Activated CD4-positive, alpha-beta T cell treated with anti-CD3 and anti-CD28 coated beads, Interleukin-2, amount 50 U/mL, for 4 hours (primary cell): ENCODE data around the gene ECEL1.
"Not testable (repeated sequence)": the region's sequence is repeated elsewhere in the genome, so short reads cannot be mapped to it uniquely, and the experiment has no call there.

ENCODE experiments used
- DNase-seq, 2 experiments: peaks; one replicate each; pipeline ENCODE4 v3.0.0-alpha.2; 2020

Gene ECEL1, protein sequence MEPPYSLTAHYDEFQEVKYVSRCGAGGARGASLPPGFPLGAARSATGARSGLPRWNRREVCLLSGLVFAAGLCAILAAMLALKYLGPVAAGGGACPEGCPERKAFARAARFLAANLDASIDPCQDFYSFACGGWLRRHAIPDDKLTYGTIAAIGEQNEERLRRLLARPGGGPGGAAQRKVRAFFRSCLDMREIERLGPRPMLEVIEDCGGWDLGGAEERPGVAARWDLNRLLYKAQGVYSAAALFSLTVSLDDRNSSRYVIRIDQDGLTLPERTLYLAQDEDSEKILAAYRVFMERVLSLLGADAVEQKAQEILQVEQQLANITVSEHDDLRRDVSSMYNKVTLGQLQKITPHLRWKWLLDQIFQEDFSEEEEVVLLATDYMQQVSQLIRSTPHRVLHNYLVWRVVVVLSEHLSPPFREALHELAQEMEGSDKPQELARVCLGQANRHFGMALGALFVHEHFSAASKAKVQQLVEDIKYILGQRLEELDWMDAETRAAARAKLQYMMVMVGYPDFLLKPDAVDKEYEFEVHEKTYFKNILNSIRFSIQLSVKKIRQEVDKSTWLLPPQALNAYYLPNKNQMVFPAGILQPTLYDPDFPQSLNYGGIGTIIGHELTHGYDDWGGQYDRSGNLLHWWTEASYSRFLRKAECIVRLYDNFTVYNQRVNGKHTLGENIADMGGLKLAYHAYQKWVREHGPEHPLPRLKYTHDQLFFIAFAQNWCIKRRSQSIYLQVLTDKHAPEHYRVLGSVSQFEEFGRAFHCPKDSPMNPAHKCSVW

DNA sequence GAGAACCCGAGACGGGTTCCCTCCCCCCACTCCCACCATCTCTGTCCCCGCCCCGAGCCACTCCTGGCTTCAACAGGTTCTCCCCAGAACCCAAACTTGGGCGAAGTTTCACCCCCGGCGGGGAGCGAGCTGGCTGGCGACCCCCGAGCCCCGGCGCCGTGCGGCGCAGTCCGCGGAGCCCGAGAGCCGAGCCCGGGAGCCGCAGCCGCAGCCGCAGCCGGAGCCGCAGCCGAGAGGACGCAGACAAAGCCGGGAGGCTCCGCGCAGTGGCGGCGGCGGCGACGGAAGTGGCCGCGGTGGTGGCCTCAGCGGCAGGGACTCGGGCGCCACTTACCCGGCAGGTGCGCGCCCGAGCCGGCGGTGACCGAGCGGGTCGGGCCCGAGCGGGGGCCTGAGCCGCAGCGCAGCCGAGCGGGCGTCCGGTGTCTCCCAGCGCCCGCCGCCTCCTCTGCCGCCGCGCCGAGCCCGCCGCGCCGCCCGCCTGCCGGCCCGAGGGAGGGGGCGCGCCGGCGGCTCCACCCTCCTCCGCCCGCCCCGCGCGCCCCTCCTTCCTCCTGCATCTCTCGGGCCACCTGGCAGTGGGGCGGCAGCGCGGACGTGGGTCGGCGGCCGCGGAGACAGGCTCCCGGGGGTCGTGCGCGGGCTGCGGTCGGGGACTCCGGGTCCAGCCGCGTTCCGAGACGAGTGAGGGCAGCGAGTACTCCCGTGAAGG is at the start of gene ECEL1:
Gene ECEL1, minus strand, starts transcription at position 450 of the 712 bp plus-strand sequence. CDS start 1,181 bp downstream, outside the sequence.
- DNase-seq = no peak

DNA sequence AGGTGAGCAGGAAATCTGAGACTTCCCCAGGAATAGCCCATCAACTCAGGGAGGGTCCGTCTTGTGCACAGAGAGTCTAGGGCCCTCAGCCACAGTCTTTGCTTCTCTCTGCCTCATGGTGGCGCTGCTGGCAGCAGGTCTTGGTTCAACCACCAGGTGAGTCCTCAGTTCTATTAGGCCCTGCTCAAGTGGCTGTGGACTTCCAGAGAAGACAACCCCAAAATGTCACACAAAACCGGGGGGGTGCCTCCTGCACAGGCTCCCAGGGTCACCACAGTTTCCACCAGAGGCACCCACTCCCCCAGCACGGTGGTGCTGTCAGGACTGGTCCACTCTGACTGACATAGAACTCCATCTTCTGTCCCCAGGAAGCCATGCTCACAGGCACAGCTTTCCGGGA is 49.4 kb upstream of the ECEL1 start:
- no peak for DNase-seq

DNA sequence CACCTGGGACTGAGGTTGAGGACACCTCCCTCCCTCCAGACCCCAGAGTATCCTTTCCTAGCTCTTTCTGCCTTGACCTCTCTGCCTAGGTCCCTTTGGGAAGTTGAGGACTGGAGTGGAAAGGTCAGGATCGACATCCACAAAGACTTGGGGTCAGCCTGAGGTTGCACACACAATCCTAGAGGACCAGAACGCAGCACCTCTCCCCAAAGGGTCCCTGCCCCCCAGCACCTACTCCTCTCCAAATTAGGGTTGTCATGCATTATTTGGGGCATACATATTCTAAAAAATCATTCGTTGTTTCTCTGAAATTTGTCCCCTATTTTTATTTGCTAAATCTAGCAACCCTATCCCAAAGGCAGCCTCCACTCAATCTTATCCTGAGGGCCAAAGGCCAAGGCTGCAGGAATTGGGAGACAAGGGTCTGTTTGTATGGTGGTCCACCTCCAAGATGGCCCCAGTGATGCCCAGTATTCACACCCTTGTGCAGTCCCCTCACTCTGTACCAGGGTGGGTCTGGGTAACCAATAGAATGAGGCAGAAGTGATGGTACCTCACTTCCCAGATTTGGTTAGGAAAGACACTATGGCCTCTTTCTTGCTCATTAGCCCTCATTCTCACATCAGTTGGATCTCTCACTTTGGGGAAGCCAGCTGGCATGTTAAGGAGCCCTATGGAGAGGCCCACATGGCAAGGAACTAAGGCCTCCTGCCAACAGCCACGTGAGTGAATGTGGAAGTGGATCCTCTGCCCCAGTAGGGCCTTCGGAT is 48.3 kb upstream of the ECEL1 start:
- no peak for DNase-seq

DNA sequence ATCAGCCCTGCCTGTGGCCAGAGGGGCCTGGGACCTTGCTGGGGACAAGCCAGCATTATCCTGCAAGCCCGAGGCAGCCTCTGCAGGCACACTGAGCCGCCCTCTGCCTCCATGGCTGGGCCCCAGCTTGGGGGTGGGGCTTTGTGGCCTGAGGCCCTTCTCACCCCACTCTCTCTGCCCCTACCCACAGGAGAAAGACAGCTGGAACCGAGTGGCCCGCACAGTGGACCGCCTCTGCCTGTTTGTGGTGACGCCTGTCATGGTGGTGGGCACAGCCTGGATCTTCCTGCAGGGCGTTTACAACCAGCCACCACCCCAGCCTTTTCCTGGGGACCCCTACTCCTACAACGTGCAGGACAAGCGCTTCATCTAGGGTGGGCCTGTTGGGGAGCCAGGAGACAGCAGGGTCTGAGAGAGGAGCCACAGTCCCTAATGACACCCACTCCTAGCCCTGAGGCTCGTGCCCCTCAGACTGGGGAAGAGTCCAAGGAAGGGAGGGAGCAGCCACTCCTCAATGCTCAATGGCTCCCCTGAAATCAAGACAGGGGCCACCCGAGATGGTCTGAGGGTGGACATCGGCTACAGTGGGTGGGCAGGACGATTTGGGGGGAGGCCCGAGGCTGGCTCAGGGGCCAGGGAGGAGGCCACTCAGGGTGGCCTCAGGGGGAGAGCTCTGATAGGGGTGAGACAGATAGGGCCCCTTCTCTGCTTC is 47.5 kb upstream of the ECEL1 start:
- DNase-seq = no peak

DNA sequence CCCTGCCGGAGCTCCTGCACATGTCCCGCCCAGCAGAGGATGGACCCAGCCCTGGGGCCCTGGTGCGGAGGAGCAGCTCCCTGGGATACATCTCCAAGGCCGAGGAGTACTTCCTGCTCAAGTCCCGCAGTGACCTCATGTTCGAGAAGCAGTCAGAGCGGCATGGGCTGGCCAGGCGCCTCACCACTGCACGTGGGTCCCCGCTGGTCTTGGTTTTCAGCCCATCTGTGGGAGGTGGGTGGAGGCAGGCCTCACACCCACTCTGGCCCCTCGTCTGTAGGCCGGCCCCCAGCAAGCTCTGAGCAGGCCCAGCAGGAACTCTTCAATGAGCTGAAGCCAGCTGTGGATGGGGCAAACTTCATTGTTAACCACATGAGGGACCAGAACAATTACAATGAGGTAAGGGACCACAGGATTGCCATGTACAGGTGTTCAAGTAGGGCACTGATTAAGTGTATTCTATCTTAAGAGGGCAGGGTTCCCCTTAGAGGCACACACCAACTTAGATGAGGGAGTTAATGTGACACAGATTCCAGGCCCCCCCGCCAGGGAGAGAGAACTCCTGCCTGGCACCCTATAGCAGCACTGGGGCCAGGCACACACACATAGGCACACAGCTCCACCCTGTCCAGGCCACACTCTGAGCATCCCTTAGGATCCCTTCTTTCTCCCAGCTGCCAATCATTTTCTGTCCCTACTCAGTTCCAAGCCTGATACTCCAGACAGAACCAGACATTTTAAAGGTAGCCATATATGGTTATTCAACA is 46.5 kb upstream of the ECEL1 start:
- DNase-seq = no peak

DNA sequence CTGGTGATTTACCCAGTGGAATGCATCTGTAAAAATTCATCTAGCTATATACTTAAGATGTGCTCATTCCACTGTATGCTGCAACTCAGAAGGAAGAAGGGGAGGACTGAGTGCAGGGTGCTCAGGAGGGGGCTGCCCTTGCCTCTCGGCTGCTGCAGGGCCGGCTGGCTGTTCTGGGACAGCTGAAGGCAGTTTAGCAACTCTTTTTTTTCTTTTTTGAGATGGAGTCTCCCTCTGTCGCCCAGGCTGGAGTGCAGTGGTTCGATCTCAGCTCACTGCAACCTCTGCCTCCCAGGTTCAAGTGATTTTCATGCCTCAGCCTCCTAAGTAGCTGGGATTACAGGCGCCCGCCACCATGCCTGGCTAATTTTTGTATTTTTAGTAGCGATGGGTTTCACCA is 45.2 kb upstream of the ECEL1 start:
- not testable (repeated sequence) for DNase-seq

DNA sequence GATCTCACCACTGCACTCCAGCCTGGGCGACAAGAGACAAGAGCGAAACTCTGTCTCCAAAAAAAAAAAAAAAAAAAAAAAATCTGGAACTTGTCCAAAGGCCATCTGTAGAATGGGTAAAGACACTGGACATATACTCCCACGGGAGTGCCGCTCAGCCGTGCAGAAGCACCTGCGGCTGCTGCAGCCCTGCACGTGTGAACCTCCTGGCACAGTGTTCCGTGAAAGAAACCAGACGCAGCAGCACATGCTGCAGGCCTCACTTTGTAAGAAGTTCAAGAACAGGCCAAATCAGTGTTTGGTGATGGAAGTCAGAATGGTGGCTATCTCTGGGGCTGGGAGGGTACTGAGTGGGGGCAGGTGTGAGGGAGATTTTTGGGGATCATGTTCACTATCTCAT is 44.8 kb upstream of the ECEL1 start:
- DNase-seq = no peak

DNA sequence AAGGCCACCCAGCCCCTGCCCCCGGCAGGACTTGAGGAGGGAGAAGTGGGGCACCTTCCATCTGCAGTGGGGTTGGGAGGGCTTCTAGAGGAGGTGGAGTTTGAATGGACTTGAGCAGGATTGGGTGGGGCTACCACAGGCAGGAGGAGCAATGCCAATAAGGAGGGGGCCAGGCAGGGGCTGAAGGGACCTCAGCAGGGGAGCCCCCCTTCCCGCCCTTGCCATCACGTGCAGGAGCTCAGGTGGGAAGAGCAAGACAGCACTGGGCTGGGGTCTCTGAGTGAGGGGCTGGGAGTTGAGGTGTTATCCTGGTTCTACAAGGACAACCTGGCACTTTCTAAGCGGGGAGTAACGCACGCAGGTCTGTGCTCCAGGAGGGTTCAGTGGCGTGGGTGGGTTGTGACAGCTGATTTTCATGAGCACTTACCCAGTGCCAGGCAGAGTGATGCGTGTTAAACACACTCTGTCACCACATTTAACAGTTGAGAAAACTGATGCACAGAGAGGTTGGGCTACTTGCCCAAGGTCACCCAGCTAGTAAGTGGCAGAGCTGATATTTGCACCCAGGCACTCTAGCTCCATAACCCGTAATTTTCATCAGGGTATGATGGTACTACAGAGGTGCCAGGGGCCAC is 43.1 kb upstream of the ECEL1 start:
- no peak for DNase-seq

DNA sequence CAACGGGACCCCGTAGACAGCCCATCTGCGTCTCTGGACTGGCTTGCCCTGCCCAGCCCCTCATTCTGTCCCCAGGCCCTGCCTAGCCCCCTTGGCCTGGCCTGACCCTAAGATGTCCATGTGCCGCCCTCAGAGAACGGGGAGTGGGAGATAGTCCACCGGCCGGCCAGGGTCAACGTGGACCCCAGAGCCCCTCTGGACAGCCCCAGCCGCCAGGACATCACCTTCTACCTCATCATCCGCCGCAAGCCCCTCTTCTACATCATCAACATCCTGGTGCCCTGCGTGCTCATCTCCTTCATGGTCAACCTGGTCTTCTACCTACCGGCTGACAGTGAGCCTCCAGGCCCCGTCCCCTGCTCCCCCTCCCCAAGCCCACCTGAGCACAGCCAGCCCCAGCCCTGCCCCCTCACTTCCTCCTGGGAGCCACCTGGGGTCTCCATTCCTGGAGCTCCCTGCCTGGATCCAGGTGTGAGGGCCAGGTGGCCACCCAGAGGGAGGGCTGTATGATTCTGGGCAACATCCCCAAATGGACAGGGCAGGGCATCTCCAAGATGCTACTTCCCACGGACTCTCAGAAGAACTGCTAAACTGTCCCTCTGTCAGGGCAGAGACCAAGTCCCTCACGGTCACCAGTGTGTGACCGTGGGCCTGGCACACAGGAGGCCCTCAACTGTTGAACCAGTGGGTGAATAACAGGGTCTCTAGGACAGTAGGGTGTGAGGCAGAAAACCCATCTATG is 42.3 kb upstream of the ECEL1 start:
- DNase-seq = no peak

DNA sequence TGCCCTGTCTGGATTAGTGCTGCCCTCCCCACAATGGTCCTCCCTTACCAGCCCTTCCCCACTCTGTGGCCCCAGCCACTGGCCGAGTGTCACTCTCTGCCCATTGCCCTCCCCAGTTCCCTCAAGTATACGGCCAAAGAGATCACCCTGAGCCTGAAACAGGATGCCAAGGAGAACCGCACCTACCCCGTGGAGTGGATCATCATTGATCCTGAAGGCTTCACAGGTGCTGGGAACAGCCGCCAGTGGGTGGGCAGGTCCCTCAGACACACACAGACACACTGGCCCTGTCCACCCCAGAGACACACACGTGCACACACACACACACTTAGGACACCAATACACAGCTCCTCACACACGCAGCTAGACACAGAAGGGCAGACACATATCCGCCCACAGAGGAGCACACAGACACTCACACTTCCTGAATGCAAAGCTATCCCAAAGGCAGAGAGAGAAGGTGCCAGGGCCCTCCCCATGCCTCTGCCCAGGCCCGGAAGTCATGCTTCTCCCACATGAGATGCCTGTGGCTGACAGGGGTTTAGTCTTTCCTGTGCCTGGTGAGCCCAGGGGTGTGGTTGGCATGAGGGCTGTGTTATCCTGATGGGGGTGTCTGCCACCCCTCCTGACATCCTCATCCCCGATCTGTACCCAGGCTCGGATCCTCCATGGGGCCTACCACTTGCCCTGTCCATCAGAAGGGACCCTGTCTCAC is 41.3 kb upstream of the ECEL1 start:
- no peak for DNase-seq

DNA sequence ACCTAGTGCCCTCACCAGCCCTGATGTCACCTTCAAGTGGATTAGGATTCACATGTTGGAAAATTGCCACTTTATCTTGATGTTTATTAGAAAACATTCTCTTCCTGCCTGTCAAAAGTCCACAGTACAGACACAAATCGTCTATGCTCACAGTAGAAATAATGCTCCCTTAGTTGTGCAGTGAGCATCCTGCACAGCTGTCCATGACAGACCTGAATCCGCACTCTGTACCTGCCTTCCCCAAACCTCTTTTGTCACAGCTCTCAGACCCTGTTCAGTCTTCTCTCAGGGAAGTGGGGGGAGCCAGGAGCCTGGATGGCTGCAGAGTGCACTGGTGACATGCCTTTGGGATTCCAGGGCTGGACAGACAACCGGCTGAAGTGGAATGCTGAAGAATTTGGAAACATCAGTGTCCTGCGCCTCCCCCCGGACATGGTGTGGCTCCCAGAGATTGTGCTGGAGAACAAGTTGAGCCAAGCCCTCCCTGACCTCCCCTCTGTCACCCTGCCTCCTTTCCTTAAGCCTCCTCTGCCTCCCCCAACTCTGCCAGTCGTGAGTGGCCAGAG is 40.4 kb upstream of the ECEL1 start:
- DNase-seq = no peak

DNA sequence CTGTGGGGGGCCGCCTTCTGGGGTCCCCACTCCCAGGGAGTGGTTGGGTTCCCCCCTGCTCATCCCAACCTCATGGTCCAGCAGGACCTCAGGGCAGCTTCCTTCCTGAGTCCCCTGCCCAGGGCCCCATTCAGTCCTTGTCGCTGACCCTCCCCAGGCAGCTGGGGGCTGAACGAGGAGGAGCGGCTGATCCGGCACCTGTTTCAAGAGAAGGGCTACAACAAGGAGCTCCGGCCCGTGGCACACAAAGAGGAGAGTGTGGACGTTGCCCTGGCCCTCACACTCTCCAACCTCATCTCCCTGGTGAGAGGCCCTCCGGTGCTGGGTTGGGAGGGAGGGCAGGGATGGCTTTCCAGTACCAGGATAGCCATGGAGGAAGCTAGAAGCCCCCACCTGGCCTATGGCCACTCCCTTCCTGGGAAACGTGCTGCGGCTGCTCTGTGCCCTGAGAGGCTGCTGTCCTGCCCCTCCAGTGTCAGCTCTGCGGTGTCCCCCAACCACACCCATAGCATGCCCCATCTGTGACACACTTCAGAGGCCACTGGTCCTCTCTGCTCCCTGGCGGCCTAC is 38.8 kb upstream of the ECEL1 start:
- no peak for DNase-seq

DNA sequence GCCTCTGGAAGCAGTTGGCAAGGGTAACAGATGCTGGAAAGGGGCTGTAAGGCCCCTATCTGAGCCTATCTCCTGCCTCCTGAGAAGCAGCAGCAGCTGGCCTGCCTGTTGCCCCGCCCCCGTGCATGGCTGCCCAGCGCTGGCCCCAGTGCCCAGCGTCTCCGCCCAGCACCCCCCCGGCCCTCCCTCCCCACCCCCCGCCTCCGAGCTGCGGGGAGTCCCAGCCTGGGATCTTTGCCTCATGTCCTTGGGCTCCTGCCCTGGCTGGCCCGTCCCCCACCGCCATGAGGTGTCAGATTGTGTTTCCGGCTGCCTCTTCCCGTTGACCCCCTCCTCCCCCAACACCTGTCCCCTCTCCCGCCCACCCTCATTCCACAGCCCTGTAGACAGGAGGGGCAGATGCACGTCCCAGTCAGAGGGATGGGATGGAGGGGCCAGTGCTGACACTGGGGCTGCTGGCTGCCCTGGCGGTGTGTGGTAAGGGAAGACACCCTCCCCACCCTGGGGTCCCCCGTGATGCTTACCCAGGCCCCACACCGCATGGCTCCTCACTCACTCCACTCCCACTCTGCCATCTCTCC is 38.2 kb upstream of the ECEL1 start, which contains the start of gene CHRND:
Gene CHRND, plus strand, starts transcription at position 370 of the 581 bp plus-strand sequence. Its CDS starts 56 bp downstream, at position 426.
- no peak for DNase-seq

DNA sequence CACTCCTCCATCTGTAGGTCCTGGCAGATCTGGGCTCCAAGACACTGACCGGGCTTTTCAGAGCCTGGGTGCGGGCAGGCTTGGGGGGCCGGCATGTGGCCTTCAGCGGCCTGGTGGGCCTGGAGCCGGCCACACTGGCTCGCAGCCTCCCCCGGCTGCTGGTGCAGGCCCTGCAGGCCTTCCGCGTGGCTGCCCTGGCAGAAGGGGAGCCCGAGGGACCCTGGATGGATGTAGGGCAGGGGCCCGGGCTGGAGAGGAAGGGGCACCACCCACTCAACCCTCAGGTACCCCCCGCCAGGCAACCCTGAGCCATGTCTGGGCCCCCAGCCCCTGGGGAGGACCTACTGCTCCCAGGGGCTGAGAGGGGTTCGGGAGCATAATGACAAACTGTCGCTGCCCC is 37.6 kb upstream of the ECEL1 start:
- no peak for DNase-seq

DNA sequence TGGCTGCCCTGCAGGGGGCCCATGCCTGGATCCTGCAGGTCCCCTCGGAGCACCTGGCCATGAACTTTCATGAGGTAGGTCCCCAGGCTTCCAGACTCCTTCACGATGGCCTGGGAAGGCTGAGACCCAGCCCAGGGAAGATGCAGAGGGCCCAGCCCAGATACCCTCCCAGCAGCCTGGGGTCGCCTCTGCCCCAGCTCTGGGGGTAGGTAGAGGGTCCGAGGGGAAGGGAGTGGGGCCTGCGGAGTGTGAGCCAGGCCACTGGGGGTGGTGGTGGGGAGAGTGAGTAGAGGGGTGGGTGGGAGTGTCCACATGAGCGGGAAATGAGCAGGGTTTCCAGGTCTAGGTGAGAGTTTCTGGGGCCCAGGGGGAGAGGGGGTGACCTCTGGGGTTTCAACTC is 37.1 kb upstream of the ECEL1 start:
- DNase-seq = no peak

DNA sequence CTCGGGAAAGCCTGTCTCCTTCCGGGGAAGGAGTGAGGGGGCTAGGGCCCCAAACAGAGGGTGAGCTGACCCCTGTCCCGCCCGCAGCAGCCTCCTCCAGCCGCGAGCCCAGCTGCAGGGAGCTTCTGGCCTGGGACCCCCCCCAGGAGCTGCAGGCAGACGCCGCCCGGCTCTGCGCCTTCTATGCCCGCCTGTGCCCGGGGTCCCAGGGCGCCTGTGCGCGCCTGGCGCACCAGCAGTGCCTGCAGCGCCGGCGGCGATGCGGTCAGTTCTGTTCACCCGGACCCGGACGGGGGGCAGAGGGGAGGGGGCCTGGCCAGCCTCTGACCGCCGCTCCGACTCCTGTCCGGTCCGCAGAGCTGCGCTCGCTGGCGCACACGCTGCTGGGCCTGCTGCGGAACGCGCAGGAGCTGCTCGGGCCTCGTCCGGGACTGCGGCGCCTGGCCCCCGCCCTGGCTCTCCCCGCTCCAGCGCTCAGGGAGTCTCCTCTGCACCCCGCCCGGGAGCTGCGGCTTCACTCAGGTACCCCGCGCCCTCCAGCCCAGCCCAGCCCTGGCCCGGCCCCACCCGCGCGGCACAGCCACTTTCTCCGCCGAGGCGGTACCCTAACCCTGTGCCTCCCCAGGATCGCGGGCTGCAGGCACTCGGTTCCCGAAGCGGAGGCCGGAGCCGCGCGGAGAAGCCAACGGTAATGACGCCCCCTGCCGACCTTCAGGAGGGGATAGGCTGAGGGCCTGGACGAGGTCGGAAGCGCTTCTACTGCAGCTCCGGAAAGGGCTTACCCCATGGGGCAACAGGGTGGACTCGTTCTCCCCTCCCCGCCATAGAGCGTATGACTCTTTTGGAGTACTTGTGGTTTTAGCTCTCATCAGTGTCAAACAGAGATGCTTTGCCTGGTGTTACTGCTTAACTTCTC is 36.3 kb upstream of the ECEL1 start:
- no peak for DNase-seq

DNA sequence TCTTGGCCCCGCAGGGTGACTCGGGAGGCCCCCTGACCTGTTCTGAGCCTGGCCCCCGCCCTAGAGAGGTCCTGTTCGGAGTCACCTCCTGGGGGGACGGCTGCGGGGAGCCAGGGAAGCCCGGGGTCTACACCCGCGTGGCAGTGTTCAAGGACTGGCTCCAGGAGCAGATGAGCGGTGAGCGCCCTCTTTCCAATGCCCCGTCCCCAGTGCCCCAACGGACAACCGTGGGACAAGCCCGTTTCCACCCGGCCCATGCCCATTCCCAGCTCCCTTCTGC is 35.7 kb upstream of the ECEL1 start:
- DNase-seq = no peak
